Esophagus mucosa (tissue), 1 donor: ENCODE measurements around the gene PXDN. TPM values are rescaled to one million over a fixed set of nuclear protein-coding genes. Genes with fewer than 3 reads are reported as not detected.

Source experiments
- ATAC-seq: fragments of 200-7000 bp; cut with Tn5 transposase; one replicate; pipeline ENCODE4 v1.9.1; 2020
- total RNA-seq: library from RNA; stranded (reverse); gene quantifications from one replicate; pipeline ENCODE4 v1.2.4, GENCODE V29; 2023
- donor health status: DM: yes; HTN: yes; CAD: no.

Gene PXDN
- total RNA-seq, 1 donor from 2014 or later, result 7.1 TPM

DNA sequence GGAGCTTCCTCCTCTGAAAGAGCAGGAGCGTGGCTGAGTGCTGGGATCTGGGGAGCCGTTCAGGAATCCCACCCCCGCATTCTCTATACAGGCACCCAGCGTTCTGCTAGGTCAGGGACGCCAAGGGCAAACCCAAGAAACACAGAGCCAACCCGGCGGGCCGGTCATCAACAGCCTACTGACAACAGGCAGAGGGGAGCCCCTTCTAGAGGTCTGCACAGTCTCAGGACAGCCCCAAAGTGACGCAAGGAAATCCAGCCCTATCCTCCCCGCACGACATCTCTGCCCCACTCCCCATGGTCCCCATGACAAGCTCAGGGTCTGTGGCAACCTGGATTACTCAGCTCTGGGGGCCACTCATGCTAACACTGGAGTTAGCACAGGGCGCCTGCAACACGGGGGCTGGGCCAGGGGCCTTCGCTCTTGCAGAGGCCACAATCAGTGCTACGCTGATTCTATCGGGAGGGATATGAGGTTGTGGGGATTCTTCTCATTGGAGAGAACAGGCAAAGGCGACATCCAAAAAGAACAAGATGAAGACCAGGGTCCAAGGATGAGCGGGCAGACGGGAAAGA is 81.6 kb downstream of the PXDN start:
- ATAC-seq, result no peak

- no peak for ATAC-seq
Measured at GRCh38 chr2:1661891-1662605, 82.3 kb downstream of the PXDN start.

DNA sequence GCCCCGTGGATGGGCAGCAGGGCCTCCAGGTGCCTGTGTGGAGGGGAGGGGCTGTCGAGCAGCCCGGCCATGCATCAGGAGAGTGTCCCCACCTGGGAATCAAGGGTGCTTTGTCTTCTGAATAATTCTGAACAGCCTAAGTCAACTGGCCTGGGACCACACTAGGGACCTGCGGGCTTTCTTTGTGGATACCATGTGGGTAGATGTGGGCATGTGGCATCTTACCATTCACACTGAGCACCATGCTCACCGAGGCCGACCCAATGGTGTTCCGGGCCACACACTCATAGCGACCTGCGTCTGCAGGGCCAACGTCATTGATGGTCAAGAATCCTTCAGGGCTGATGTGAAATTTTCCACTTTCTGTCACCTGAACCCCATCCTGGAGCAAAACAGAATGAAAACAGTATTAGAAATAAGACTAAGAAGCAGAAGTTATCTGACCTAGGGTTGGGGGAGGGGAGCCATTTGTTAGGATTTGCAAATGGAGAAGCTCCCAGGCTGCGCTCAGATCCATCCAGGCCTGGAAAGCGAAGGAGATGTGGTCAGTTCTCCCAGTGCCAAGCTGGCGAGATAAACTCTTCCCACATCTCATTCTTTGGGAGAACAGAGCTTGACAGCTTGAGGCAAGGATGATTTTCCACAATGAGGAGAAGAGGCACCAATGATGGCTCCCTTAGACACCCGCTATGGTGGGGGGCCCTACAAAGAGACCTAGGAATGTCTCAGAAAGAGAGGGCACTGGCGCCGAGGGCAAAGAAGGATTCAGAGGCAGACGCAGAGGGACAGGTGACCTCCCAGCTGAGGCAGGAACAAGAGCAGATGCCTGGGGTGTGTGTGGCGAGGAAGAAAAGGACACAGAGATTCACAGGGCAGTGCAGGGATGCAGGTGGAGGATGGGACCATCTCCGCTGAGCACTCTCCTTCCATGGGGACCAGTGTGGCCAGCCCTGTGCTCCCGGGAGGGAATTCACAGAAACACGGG is 83.4 kb downstream of the PXDN start:
- no peak for ATAC-seq

- no peak for ATAC-seq
Measured at GRCh38 chr2:1659951-1660565, 84.3 kb downstream of the PXDN start.

- ATAC-seq, result no peak
Measured at GRCh38 chr2:1658394-1659151, 85.7 kb downstream of the PXDN start.

GRCh38 chr2:1656961-1657841 is 87.1 kb downstream of the PXDN start:
- peak; percentile 37 for ATAC-seq

DNA sequence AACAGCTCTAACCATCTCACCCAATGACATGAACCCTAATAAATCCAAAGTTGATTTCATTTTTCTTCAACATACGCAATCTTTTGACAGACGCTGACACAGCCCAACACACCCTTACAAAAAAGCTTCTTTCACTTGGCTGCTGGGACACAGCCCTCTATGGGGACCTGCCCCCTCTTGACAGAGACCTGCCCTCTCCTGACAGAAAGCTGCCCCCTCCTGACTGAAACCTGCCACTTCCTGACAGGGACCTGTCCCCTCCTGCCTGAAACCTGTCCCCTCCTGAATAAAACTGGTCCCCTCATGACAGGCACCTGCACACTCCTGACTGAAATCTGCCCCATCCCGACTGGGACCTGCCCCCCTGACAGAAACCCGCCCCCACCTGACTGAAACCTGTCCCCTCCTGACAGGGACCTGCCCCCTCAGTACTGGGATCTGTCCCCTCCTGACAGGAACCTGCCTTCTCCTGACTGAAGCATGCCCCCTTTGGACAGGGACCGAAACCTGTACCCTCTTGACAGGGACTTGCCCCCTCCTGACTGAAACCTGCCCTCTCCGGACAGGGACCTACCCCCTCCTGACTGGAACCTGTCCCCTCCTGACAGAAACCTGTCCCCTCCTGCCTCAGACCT is 87.9 kb downstream of the PXDN start:
- ATAC-seq, result no peak

DNA sequence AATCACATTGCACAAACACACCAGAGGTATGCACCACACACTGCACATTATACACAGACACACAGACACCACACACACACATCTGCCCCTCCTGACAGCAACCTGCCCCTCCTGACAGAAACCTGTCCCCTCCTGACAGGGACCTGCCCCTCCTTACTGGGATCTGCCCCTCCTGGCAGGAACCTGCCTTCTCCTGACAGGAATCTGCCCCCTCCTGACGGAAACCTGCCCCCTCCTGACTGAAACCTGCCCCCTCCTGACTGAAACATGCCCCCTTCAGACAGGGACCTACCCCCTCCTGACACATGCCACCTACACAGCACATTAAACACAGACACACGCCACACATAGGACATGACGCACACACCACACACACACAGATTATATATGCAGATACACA is 88.9 kb downstream of the PXDN start:
- ATAC-seq, result no peak

- no peak for ATAC-seq
Measured at GRCh38 chr2:1654696-1655374, 89.5 kb downstream of the PXDN start.

- ATAC-seq, result no peak
Measured at GRCh38 chr2:1653956-1654695, 90.2 kb downstream of the PXDN start.

- no peak for ATAC-seq
Measured at GRCh38 chr2:1652034-1652790, 92.1 kb downstream of the PXDN start.

- no peak for ATAC-seq
Measured at GRCh38 chr2:1651121-1652033, 92.9 kb downstream of the PXDN start.

- no peak for ATAC-seq
Measured at GRCh38 chr2:1650085-1650872, 94.0 kb downstream of the PXDN start.

DNA sequence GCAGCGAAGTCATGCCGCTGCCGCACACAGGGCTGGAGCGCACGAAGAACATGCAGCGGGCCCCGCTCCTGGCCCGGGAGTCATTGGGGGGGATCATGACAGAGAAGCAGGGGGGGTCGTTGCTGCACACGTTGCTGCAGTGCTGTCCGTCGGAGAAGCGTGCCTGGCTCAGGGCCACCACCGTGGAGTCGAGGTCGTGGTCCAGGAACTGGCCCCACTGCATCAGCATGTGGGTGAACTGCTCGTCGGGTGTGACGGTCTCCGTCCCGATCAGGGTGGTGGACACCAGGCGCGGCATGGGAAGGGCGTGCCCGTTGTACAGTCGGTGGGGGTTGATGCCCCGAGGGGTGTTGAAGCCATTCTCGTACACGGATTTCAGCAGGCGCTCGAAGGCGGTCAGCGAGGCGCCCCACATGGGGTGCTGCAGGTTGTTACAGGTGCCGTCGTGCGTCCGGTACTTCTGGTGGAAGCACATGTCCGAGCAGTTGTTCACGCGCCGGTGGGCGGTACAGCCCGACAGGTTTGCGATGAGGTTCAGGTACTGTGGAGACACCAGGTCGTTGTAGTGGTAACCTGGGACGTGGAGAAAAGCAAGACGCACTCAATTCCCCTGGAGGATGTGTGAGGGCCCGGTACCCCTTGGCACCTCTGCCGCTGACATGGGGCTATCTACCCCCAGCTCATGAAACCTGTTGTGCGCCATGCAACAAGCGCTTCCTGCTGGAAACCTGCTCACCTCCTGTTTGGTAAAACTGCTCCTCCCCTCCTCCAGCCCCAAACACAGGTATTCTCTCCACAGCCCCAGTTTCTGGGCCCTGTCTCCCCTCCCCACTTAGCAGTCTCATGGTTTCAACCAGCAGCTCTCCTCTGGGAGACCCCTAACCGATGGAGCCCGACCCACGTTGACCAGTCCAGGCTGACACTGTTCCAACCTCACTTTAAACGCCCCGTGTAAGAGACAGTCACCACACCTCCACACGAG is 94.9 kb downstream of the PXDN start:
- no peak for ATAC-seq
